ELR (cell line): ENCODE measurements around the gene FGFBP2.
"Not testable (repeated sequence)": the region's sequence is repeated elsewhere in the genome, so short reads cannot be mapped to it uniquely, and the experiment has no call there.

Experiments
- DNase-seq: peaks from one replicate; pipeline ENCODE4 v3.0.0-alpha.2; 2015; ENCODE audit warnings: low read depth

FGFBP2 gene

DNA sequence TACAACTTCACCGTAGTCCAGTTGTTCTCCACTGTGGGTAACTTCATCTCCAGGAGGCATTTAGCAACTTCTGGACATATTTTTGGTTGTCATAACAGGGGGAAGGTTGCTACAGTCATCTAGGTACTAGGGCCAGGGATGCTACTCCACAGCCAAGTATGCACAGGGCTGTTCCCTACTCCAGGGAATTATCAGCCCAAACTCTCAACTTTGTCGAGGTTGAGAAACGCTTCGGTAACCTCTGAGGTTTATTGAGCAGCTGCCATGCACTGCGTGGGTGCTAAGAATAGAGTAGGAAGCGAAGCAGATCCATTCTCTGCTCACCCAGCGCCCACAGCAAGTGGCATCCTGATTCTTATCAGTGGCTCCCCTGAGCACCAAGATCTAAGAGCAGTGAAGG is 32.7 kb downstream of the FGFBP2 start:
- DNase-seq: no peak

DNA sequence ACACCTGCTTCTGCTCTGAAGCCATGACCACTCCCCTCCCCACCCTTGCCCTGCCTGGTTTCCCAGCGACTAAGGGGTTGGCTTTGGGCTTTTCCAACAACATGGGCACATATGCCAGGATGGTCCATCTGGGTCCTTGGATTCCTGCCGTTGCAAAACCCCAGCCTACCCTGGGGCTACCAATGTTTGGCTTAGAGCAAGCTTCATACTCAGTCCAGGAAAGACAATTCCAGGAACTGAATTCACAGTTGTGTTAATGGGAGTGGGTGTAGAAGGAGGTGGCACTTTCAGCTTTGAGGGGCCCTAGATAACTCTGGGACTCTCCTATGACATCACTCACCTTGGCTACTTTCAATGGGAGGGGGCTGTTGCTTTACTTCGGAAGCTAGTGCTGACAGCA is 33.4 kb downstream of the FGFBP2 start:
- no peak for DNase-seq

DNA sequence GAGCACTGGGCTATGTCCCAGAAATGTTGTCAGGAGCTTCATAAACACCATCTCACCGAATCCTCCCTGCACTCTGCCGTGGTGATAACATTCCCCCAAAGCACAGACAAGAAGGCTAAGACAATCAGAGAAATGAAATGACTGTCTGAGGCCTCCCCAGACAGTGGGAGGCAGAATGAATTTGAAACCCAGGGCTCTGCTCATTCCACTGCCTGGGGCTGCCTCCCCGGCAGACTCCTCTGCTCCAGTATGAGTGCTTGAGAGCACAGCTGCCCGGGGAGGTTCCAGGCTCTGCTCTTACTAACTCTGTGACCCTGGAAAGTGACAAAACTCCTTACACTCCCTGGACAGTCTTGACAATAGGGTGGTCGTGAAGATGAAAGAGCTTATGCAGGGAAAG is 34.1 kb downstream of the FGFBP2 start:
- DNase-seq: no peak

- no peak for DNase-seq
Measured at GRCh38 chr4:15926486-15926885, 36.5 kb downstream of the FGFBP2 start.

DNA sequence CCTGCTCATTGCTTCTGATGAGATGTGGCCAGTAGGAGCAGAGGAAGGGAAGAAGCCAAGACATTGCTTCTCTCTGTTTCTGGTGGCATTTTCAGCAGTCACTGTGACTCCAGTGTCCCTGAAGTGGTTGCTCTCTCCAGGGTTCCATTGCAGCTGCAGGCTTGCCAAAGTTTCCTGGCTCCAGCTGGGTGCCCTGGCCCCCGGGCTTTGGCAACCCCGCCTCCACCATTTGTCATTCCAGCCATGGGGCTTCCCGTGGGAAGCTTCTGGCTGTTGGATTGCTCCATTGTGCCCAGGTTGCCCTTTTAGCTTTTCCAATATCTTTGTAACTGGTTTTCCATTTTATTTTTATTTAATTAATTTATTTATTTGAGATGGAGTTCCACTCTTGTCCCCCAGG is 37.1 kb downstream of the FGFBP2 start:
- DNase-seq: no peak

DNA sequence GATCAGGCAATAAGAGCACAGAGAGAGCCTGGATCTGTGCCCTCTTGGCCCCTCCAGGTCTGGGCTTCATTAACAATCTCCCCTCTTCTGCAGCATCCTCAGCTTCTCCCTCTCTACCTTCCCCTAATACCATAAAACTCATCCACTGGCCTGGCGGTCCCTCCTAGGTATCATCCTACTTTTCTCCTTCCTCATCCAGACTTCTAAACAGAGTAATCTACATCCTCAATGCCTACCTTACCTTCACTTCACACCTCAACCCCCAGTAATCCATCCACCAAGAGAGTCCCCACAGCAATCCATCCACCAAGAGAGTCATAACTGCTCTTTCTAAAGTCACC is 41.4 kb downstream of the FGFBP2 start:
- DNase-seq: no peak

- DNase-seq: peak; percentile 94
Measured at GRCh38 chr4:15920723-15921591, 42.0 kb downstream of the FGFBP2 start.

- no peak for DNase-seq
Measured at GRCh38 chr4:15918484-15919129, 44.4 kb downstream of the FGFBP2 start.

GRCh38 chr4:15917297-15917696 is 45.7 kb downstream of the FGFBP2 start:
- DNase-seq: no peak

DNA sequence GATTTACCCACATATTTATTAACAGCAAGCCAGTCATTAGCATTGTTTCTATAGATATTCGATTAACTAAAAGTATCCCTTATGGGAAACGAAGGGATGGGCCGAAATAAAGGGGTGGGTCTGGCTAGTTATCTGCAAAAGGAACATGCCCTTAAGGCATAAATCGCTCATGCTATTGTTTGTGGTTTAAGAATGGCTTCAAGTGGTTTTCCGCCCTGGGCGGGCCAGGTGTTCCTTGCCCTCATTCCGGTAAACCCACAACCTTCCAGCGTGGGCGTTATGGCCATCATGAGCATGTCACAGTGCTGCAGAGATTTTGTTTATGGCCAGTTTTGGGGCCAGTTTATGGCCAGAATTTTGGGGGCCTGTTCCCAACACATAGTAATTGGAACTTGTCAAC is 46.6 kb downstream of the FGFBP2 start:
- not testable (repeated sequence) for DNase-seq

DNA sequence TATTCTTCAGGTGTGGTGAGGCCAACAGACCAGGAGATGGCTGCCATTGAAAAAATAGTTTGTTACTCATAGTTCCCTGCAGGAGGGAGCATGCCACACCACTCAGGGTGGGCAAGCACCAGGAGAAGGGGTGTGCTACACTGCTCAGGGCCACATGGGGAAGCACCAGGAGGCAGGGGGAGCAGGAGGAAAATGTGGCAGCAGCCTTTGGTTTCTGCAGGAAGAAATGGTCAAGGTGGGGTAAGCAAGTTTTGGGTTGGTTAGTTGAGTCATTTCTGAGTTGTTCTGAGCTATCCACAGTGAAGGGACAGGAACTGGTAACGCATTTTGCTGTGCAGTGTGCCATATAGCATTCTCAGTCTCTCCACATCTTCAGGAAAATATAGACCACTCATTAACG is 48.2 kb downstream of the FGFBP2 start:
- DNase-seq: peak; percentile 7

GRCh38 chr4:15914291-15914690 is 48.7 kb downstream of the FGFBP2 start:
- peak; percentile 64 for DNase-seq

DNA sequence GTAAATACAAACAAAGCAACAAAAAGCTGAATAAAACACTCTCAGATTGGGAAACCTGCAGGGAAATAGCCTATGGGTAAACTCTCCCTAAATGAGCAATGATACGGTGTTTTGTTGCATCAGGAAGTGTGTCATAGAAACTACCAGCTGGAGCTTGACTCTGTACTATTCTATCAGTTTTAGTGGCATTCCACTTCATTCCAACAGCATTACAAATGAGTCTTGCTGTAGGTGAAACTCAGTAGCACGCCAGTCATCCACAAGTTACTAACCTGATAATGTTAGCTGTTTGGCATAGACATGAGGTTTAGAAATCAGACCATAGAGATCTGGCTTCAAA is 49.4 kb downstream of the FGFBP2 start:
- peak; percentile 95 for DNase-seq

DNA sequence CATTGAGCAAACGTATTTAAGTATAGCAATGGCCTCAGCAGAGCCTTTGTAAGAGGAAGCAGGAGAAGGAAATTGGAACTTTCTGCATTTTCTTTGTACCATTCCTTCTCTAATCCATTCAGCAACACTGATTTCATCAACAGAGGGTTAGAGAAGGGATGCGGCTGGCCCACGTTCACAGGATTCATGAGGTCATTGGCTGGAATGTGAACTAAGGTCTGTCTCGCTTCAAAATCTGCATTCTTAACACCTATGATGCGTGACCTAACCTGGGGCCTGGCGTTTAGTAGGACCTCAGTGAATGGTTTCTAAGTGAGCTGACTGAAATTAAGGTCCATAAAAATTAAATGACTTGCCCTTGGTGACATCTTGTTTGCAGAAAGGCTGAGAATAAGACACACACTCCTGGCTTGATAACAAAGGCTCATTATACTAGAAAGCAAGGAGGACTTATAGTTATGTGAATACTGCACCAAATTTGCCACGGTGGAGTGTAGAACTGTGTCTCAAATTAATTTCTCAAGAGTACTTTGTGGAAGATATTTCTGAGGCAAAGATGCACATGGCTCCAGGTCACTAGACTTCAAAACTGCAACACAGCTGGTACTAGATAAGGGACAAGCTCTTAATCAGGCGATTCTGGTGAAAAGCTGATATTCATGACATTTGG is 49.9 kb downstream of the FGFBP2 start:
- DNase-seq: peak; percentile 40

GRCh38 chr4:15912236-15912635 is 50.7 kb downstream of the FGFBP2 start:
- no peak for DNase-seq
